Breast epithelium (tissue), 3 donors: ENCODE data around the gene C17orf113.

ENCODE experiments used
- POLR2A ChIP-seq: fragments of 450-650 bp; IDR thresholded peaks from one replicate; pipeline ENCODE4 v1.6.1; 2016; ENCODE audit warnings: antibody characterized with exemption, mild to moderate bottlenecking, moderate library complexity
- POLR2AphosphoS5 ChIP-seq, 3 donors: sonication (generic); formaldehyde crosslinking; IDR thresholded peaks; one replicate each; pipeline ENCODE4 v1.6.1; 2017; ENCODE audit warnings: antibody characterized with exemption in 3 of 3
- TF ChIP-seq, protein P1 (sequence below), 3 donors: fragments of 450-650 bp; IDR thresholded peaks; one replicate each; pipeline ENCODE4 v1.5.1; 2016 to 2017; ENCODE audit warnings: antibody characterized with exemption in 3 of 3, mild to moderate bottlenecking in 3 of 3, moderate library complexity in 3 of 3

DNA sequence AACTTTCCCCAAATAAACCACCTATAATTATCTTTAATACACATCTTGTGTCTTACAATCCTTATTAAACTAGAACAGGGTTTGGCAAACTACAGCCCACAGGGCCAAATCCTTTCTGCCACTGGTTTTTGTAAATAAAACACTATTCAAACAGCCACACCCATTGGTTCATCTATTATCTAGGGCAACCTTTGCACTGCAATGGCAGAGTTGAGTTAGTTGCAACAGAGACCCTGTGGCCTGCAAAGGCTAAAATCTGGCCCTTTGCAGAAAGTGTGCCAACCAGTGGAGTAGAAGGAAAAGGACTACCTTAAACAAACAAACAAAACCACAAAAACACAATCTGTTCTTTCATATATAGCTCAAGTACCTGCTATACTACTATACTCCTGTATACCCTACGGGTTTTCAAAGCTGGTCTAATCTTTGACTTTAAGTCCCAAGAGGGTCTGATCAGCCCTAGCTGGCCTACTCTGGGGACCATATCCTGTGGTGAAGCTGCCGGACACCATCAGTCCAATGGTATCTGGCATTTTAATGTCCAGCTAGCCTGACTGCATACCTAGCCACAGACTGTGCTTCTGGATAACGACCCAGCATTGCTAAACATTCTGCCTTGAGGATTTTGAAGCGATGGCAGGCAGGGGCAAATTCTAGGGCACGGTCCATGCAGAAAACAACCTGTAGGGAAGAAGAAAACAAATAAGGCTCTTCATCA is 60.5 kb downstream of the C17orf113 start:
- TF ChIP-seq, protein P1, sequence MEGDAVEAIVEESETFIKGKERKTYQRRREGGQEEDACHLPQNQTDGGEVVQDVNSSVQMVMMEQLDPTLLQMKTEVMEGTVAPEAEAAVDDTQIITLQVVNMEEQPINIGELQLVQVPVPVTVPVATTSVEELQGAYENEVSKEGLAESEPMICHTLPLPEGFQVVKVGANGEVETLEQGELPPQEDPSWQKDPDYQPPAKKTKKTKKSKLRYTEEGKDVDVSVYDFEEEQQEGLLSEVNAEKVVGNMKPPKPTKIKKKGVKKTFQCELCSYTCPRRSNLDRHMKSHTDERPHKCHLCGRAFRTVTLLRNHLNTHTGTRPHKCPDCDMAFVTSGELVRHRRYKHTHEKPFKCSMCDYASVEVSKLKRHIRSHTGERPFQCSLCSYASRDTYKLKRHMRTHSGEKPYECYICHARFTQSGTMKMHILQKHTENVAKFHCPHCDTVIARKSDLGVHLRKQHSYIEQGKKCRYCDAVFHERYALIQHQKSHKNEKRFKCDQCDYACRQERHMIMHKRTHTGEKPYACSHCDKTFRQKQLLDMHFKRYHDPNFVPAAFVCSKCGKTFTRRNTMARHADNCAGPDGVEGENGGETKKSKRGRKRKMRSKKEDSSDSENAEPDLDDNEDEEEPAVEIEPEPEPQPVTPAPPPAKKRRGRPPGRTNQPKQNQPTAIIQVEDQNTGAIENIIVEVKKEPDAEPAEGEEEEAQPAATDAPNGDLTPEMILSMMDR (IDR thresholded peaks at IDR 0.05): no peak
- TF ChIP-seq POLR2AphosphoS5 (IDR thresholded peaks at IDR 0.05): no peak
- TF ChIP-seq POLR2A: no peak
